Astrocyte of the cerebellum (primary cell): ENCODE results near the gene CCDC106.

Experiments used
- DNase-seq: peaks from one replicate; pipeline ENCODE4 v3.0.0-alpha.2; 2011; ENCODE audit warnings: low read depth
- H3K4me3 ChIP-seq: 2 replicates; pipeline ENCODE4 v1.5.1; 2011; ENCODE audit warnings: mild to moderate bottlenecking, low read depth, low read length, moderate library complexity
- CTCF ChIP-seq: IDR thresholded peaks from 2 replicates; pipeline ENCODE4 v1.5.1; 2012; ENCODE audit warnings: low read length, low read depth, moderate library complexity, mild to moderate bottlenecking; ENCODE audit errors: missing control alignments
- in situ Hi-C: cut with HindIII; loops from 2 replicates; pipeline ENCODE4 v1.10.0; 2017; ENCODE audit warnings: low sequenced_read_pairs

Gene CCDC106

GRCh38 chr19:55690769-55691545, 42.9 kb downstream of the CCDC106 start:
- in situ Hi-C loops: no loop called here
- TF ChIP-seq CTCF: no peak
- H3K4me3 ChIP-seq: no peak overlapping the region
- DNase-seq: no peak

- in situ Hi-C loops: no loop called here
- no peak for DNase-seq
- H3K4me3 ChIP-seq: no peak overlapping the region
- TF ChIP-seq CTCF: no peak
Observed at GRCh38 chr19:55691561-55692481, 43.8 kb downstream of the CCDC106 start.

GRCh38 chr19:55692681-55693081, 44.7 kb downstream of the CCDC106 start:
- H3K4me3 ChIP-seq: no peak overlapping the region
- in situ Hi-C loops: no loop called here
- DNase-seq: no peak
- TF ChIP-seq CTCF: no peak

- H3K4me3 ChIP-seq: no peak overlapping the region
- no peak for DNase-seq
- TF ChIP-seq CTCF: no peak
- in situ Hi-C loops: no loop called here
Observed at GRCh38 chr19:55693336-55693974, 45.4 kb downstream of the CCDC106 start.

- TF ChIP-seq CTCF: no peak
- DNase-seq: no peak
- no peak overlapping the region for H3K4me3 ChIP-seq
- in situ Hi-C loops: no loop called here
Observed at GRCh38 chr19:55694241-55694655, 46.2 kb downstream of the CCDC106 start.
